Thyroid gland (tissue), 4 donors: ENCODE data around the gene SDHAF4.

Source experiments
- POLR2A ChIP-seq, 2 donors: fragments of 450-650 bp; IDR thresholded peaks; one replicate each; pipeline ENCODE4 v1.6.1; 2017; ENCODE audit warnings: antibody characterized with exemption in 2 of 2, mild to moderate bottlenecking in 2 of 2, moderate library complexity in 1 of 2
- TF ChIP-seq, protein P1 (sequence below), 6 experiments: fragments of 200-600 bp in 3 of 6; fragments of 450-650 bp in 3 of 6; sonication (generic) in 3 of 6; IDR thresholded peaks; one replicate each; pipeline ENCODE4 v1.5.1; 2016 to 2019; ENCODE audit warnings: antibody characterized with exemption in 6 of 6, mild to moderate bottlenecking in 2 of 6, inconsistent platforms in 1 of 6, moderate library complexity in 1 of 6

DNA sequence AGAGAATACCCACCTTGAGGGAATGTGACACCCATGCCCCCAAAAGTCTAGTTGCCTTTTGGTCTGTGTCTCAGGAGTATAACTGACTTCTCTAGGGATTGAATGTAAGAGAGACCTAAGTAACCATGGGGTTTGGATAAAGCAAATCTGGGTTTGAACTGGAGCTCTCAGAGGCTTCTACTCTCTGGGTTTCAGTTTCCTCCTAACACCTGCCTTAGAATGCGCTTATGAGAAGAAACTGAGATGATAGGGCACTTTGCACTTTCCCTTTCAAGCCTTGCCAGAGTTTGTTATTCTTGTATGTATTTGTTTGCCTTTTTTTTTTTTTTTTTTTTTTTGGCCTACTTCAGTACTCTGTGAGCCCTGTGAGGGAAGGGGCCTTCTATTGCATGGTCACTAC, 19.4 kb downstream of the SDHAF4 start:
- TF ChIP-seq, protein P1, sequence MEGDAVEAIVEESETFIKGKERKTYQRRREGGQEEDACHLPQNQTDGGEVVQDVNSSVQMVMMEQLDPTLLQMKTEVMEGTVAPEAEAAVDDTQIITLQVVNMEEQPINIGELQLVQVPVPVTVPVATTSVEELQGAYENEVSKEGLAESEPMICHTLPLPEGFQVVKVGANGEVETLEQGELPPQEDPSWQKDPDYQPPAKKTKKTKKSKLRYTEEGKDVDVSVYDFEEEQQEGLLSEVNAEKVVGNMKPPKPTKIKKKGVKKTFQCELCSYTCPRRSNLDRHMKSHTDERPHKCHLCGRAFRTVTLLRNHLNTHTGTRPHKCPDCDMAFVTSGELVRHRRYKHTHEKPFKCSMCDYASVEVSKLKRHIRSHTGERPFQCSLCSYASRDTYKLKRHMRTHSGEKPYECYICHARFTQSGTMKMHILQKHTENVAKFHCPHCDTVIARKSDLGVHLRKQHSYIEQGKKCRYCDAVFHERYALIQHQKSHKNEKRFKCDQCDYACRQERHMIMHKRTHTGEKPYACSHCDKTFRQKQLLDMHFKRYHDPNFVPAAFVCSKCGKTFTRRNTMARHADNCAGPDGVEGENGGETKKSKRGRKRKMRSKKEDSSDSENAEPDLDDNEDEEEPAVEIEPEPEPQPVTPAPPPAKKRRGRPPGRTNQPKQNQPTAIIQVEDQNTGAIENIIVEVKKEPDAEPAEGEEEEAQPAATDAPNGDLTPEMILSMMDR (IDR thresholded peaks at IDR 0.05): no peak
- TF ChIP-seq POLR2A (IDR thresholded peaks at IDR 0.05): no peak
